Chondrocyte (in vitro differentiated cells): ENCODE results near the gene ATXN2L. TPM values are rescaled to one million over a fixed set of nuclear protein-coding genes. Genes with fewer than 3 reads are reported as not detected.
A peak's percentile ranks its signal among the peaks of the same experiment; 100 is the strongest.

Experiments used
- DNase-seq: peaks from one replicate; pipeline ENCODE4 v3.0.0; 2021; ENCODE audit warnings: mixed read lengths, low spot score
- H3K27ac Mint-ChIP-seq: one replicate; pipeline ENCODE4 v1.8.0; 2021; ENCODE audit warnings: mild to moderate bottlenecking, moderate library complexity, mixed read lengths; ENCODE audit not compliant: unreplicated experiment
- H3K27me3 Mint-ChIP-seq: 2 replicates; pipeline ENCODE4 v1.8.0; 2021; ENCODE audit warnings: low read depth, mixed read lengths
- H3K36me3 Mint-ChIP-seq: 2 replicates; pipeline ENCODE4 v1.8.0; 2021; ENCODE audit warnings: low read depth, mixed read lengths
- H3K4me1 Mint-ChIP-seq: 2 replicates; pipeline ENCODE4 v1.8.0; 2021; ENCODE audit warnings: low read depth, mild to moderate bottlenecking, mixed read lengths
- H3K4me3 Mint-ChIP-seq: one replicate; pipeline ENCODE4 v1.8.0; 2021; ENCODE audit warnings: mild to moderate bottlenecking, moderate library complexity, mixed read lengths; ENCODE audit not compliant: unreplicated experiment
- H3K9me3 Mint-ChIP-seq: 2 replicates; pipeline ENCODE4 v1.8.0; 2021; ENCODE audit warnings: low read depth, mixed read lengths
- CTCF ChIP-seq: fragments of 200-600 bp; sonication (generic); IDR thresholded peaks from 2 replicates; pipeline ENCODE4 v1.5.0; 2021; ENCODE audit warnings: antibody characterized with exemption, mild to moderate bottlenecking, moderate library complexity
- total RNA-seq: library from RNA; stranded (reverse); gene quantifications from 3 replicates; pipeline ENCODE4 v1.2.1, GENCODE V29; 2021

Gene ATXN2L
- total RNA-seq, 1 donor from 2014 or later: 185 TPM

DNA sequence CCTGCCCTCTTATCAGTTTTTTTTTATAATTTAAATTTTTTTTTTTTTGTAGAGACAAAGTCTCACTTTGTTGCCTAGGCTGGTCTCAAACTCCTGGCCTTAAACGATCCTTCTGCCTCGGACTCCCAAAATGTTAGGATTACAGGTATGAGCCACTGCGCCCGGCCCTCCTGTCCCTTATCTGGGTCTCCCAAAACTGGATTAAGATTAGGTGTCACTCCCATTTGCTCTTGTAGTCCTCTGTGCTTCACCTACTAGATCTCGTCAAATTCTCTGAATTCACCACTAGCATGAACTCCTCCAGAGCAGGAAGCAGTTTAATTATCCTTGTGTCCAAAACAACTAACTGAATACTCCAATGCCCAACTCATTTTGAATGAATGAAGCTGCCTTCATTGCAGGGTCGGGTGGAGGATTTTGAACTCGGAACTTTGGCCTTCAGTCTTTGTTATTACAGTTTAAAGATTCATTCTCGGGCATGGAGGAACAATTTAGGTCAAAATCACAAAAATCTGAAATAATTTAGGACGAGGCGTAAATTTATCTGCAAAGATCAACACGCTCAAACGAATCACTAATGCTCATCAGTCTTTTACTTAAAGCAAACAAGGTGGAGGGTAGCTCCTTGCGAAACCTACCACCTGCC, 802 bp upstream of the ATXN2L start:
- H3K27me3 Mint-ChIP-seq: no peaks in the 10 kb centered on the region
- H3K4me1 Mint-ChIP-seq: peaks cover 37% of the 10 kb centered on the region
- H3K9me3 Mint-ChIP-seq: no peaks in the 10 kb centered on the region
- no peak for TF ChIP-seq CTCF
- H3K4me3 Mint-ChIP-seq: peak overlapping the region; percentile 88
- DNase-seq: peak; percentile 40
- peak overlapping the region; percentile 90 for H3K27ac Mint-ChIP-seq
- H3K36me3 Mint-ChIP-seq: peaks cover 22% of the 10 kb centered on the region

DNA sequence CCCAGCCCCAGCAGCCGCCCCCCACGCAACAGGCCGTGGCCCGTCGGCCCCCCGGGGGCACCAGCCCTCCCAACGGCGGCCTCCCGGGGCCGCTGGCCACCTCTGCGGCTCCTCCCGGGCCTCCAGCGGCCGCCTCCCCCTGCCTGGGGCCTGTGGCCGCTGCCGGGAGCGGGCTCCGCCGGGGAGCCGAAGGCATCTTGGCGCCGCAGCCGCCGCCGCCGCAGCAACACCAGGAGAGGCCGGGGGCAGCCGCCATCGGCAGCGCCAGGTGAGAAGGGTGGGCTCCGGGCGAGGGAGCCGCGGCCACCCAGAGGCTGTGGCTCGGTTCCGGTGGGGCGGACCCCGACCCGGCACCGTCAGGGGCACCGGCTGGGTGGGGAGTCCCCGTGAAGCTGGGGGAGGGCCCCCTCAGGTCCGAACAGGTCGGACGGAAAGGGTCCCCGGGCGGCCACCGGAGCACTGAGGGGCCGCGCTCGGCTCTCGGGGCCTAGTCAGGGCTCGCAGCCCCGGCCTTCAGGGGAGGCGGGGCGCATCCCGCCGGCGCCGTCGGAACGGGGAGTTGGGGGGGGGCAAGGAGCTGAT, 583 bp downstream of the ATXN2L start:
- Mint-ChIP-seq H3K9me3 (no peaks in the 10 kb centered on the region), H3K4me1 (peaks cover 47% of the 10 kb centered on the region), H3K36me3 (peaks cover 32% of the 10 kb centered on the region), H3K27ac (peak overlapping the region; percentile 99), H3K27me3 (no peaks in the 10 kb centered on the region), H3K4me3 (peak overlapping the region; percentile 99)
- DNase-seq: no peak
- TF ChIP-seq CTCF: no peak

GRCh38 chr16:28823873-28824716, 1.3 kb downstream of the ATXN2L start:
- DNase-seq: peak; percentile 98
- Mint-ChIP-seq H3K27me3 (no peaks in the 10 kb centered on the region), H3K4me1 (peaks cover 47% of the 10 kb centered on the region), H3K9me3 (no peaks in the 10 kb centered on the region), H3K36me3 (peaks cover 34% of the 10 kb centered on the region), H3K4me3 (peak overlapping the region; percentile 99), H3K27ac (peak overlapping the region; percentile 99)
- TF ChIP-seq CTCF: peak; percentile 60

- H3K36me3 Mint-ChIP-seq: peaks cover 38% of the 10 kb centered on the region
- TF ChIP-seq CTCF: no peak
Observed at GRCh38 chr16:28824717-28824973, 1.8 kb downstream of the ATXN2L start.

GRCh38 chr16:28826141-28826540, 3.3 kb downstream of the ATXN2L start:
- TF ChIP-seq CTCF: peak; percentile 39
- H3K36me3 Mint-ChIP-seq: peaks cover 50% of the 10 kb centered on the region
- H3K9me3 Mint-ChIP-seq: no peaks in the 10 kb centered on the region
- no peaks in the 10 kb centered on the region for H3K27me3 Mint-ChIP-seq
- H3K4me1 Mint-ChIP-seq: peaks cover 43% of the 10 kb centered on the region
- H3K27ac Mint-ChIP-seq: peak overlapping the region; percentile 71
- DNase-seq: no peak
- H3K4me3 Mint-ChIP-seq: peak overlapping the region; percentile 99

More at GRCh38 chr16:28824717-28824973, 1.8 kb downstream of the ATXN2L start:
- DNase-seq: no peak
- no peaks in the 10 kb centered on the region for H3K27me3 Mint-ChIP-seq
- peak overlapping the region; percentile 99 for H3K4me3 Mint-ChIP-seq
- no peaks in the 10 kb centered on the region for H3K9me3 Mint-ChIP-seq
- H3K4me1 Mint-ChIP-seq: peaks cover 47% of the 10 kb centered on the region
- H3K27ac Mint-ChIP-seq: peak overlapping the region; percentile 99
